GM19463 (cell line): ENCODE results near the gene AXIN1.

Experiments used
- ATAC-seq: cut with Tn5 transposase; IDR thresholded peaks from one replicate; pipeline ENCODE4 v1.9.1; 2021; ENCODE audit warnings: mild to moderate bottlenecking, moderate library complexity; ENCODE audit not compliant: unreplicated experiment

AXIN1 gene

DNA sequence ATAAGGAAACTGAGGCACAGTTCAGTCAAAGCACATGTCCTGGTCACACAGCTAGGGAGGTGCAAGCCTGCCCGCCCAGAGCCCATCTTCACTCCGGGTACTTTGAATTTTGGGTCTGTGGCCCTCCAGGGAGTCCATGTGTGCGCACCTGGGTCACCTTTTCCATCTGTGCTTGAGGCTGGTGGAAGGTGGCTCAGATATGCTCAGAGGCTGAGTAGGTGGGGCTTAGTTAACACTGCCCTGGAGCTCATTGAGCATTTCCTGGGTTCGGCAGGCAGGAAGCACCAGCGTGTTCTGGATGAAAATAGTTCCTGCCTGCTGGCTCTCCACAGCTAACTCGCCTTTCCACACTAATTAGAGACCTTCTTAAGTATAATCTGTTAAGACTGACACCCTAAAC is 98.7 kb downstream of the AXIN1 start:
- no peak for ATAC-seq

GRCh38 chr16:252366-253337 is 99.9 kb downstream of the AXIN1 start:
- ATAC-seq: no peak

DNA sequence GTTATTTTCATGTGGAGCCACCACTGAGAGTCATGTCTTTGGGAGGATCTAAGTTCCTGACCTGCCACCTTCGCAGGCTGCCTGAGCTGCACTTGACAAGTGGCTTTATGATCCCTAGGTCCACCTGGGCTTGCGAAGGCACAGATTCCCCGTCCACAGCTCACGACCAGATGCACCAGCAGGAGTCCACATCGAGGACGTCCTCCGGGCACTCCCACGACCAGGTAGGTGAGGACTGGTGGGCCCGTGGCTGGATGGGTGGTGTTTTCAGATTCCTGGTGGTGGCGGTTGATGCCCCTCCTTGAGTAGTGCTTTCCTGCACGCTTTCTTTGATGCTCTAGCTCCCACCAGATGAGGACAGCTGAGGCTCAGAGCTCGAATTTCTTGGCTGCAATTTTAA is 103.1 kb downstream of the AXIN1 start:
- ATAC-seq: no peak

DNA sequence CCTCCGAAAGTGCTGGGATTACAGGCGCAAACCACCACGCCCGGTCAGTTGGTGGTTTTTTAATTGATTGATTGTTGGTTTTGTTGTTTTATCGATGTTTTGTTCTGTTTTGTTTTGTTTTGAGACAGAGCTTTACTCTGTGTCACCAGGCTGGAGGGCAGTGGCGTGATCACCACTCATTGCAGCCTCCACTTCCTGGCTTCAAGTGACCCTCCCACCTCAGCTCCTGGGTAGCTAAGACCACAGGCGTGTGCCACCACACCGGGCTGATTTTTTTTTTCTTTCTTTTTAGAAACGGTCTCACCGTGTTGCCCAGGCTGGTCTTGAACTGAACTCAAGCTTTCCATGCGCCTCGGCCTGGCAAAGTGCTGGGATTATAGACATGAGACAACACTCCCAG is 105.5 kb downstream of the AXIN1 start:
- ATAC-seq: no peak

DNA sequence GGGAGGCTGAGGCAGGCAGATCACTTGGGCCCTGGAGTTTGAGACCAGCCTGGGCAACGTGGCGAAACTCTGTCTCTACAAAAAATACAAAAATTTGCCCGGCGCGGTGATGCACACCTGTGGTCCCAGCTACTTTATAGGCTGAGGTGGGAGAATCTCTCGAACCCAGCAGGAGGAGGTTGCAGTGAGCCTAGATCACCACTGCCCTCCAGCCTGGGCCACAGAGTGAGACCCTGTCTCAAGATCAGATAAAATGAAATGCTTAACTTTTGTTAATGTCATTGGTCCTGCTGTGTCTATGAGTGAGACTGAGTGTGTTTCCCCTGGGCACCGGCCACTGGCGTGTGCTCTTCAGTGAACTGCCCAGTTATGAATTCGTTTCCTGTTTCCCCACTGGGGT is 107.4 kb downstream of the AXIN1 start:
- no peak for ATAC-seq

DNA sequence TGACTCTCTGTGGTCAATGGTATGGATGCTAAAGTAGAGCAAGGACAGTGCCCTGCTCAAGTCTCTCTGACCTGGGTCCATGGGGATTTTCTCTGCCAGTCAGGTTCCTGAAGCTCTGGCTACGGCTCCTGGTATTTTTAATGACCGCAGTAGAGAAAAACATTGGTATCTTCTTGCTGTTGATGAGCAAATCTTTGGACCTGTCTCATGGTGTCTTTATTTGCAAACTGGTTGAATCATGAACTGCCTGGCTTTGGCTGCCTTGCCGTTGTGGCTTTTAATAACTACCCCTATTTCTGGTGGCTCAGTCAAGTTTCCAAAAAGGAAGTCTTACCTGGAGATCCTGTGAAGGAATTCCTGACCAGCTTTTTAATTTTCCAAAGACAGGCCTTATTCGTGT is 109.2 kb downstream of the AXIN1 start:
- ATAC-seq: no peak

GRCh38 chr16:242281-242680 is 110.2 kb downstream of the AXIN1 start:
- ATAC-seq: no peak

GRCh38 chr16:240559-240958 is 112.0 kb downstream of the AXIN1 start:
- no peak for ATAC-seq

DNA sequence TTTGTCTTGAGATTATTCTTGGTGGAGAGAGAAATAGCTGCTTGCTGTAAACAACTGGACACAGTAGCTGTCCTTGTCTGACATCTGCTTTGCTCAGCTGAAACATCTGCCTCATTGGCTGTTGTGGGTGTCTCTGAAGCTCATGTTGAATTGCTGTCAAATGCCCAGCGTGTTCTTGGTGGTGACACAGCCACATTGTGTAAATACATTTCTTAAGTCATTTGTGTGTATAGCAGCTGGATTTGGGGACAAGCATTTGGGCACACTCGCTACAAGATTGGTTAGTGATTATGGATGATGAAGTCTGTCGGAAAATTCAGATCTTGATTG is 112.6 kb downstream of the AXIN1 start:
- no peak for ATAC-seq
